Measurements from ENCODE around the gene PKD2.

DNA sequence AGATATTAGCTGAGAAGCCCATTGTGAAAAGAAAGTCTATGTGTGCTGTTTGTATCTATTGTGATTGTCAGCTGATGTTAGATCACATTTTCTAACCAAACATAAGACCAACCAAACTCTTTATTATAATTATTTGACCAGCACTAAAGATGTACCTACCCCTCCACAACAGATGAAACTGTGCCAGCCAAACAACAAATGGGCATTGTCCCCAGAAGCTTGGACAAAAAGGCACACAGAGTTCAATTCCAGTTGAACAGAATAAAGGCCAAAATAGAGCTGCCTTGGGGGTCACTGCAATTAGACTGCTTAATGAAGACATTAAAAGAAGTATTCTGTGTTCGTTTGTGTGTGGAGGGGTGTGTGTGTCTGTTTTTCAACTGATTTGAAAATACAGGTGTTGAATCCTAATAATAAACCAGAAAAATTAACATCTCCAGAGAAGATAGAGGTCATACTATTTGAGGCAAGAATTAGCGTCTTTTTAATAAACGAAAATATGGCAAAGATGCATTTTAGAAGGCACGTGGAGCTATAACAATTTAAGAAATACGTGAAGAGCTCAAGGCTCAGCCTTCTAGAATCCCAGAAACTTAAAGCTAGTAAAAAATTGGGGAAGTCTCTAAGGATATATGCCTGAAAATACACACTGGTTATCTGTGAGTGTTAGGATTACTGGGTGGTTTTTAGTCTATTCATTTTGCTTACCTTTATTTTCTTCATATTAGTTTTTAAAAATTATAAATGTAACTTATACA lies 29.7 kb upstream of the PKD2 start:
- TF ChIP-seq CTCF (IDR thresholded peaks at IDR 0.05) (no peak), IRF2 (CRISPR knock-in tag; IDR thresholded peaks at IDR 0.05; ENCODE audit: borderline replicate concordance, low read depth) (no peak), CREB1 (CRISPR knock-in tag; IDR thresholded peaks at IDR 0.05) (no peak), NFE2L1 (CRISPR knock-in tag; IDR thresholded peaks at IDR 0.05) (no peak), ZNF121 (CRISPR knock-in tag; IDR thresholded peaks at IDR 0.05) (no peak), NR1H2 (CRISPR knock-in tag; IDR thresholded peaks at IDR 0.05) (no peak), ZNF138 (CRISPR knock-in tag; conservative IDR thresholded peaks at IDR 0.05) (no peak)
- TF ChIP-seq, protein P1, sequence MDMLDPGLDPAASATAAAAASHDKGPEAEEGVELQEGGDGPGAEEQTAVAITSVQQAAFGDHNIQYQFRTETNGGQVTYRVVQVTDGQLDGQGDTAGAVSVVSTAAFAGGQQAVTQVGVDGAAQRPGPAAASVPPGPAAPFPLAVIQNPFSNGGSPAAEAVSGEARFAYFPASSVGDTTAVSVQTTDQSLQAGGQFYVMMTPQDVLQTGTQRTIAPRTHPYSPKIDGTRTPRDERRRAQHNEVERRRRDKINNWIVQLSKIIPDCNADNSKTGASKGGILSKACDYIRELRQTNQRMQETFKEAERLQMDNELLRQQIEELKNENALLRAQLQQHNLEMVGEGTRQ (CRISPR knock-in tag; IDR thresholded peaks at IDR 0.05) = no peak
